Lung (tissue), 12 donors: ENCODE data around the gene TULP4. TPM values are rescaled to one million over a fixed set of nuclear protein-coding genes. Genes with fewer than 3 reads are reported as not detected.

Source experiments
- ATAC-seq: fragments of 200-7000 bp; cut with Tn5 transposase; one replicate; pipeline ENCODE4 v1.9.1; 2020; ENCODE audit warnings: moderate number of reproducible peaks; ENCODE audit not compliant: insufficient read depth, low FRiP score
- DNase-seq, 3 donors: peaks; one replicate each; pipeline ENCODE4 v3.0.0-alpha.2; 2013 to 2017
- H3K27ac ChIP-seq, 2 donors: one replicate each; pipeline ENCODE4 v1.5.1; 2013; ENCODE audit warnings: mild to moderate bottlenecking in 2 of 2, moderate library complexity in 2 of 2, control low read depth in 1 of 2, inconsistent platforms in 1 of 2, low read depth in 1 of 2, low read length in 1 of 2
- H3K27me3 ChIP-seq, 3 donors: one replicate each; pipeline ENCODE4 v1.5.1; 2013; ENCODE audit warnings: low read length in 2 of 3; ENCODE audit not compliant: control insufficient read depth in 3 of 3, insufficient read depth in 3 of 3
- H3K36me3 ChIP-seq, 4 donors: one replicate each; pipeline ENCODE4 v1.5.1; 2013; ENCODE audit warnings: low read length in 4 of 4, mild to moderate bottlenecking in 1 of 4, moderate library complexity in 1 of 4; ENCODE audit not compliant: control insufficient read depth in 4 of 4, insufficient read depth in 4 of 4
- H3K4me1 ChIP-seq, 5 donors: one replicate each; pipeline ENCODE4 v1.5.1; 2013; ENCODE audit warnings: low read length in 5 of 5, mild to moderate bottlenecking in 2 of 5, moderate library complexity in 1 of 5; ENCODE audit not compliant: control insufficient read depth in 5 of 5, insufficient read depth in 5 of 5
- H3K4me3 ChIP-seq: one replicate; pipeline ENCODE4 v1.5.1; 2013; ENCODE audit warnings: mild to moderate bottlenecking, control low read depth, moderate library complexity
- H3K9ac ChIP-seq, 2 donors: one replicate each; pipeline ENCODE4 v1.5.1; 2013; ENCODE audit warnings: low read length in 2 of 2, control low read depth in 1 of 2; ENCODE audit not compliant: insufficient read depth in 1 of 2
- H3K9me3 ChIP-seq, 4 donors: one replicate each; pipeline ENCODE4 v1.5.1; 2013; ENCODE audit warnings: low read length in 3 of 4, mild to moderate bottlenecking in 1 of 4, moderate library complexity in 1 of 4; ENCODE audit not compliant: control insufficient read depth in 4 of 4, insufficient read depth in 3 of 4
- CTCF ChIP-seq: IDR thresholded peaks from 2 replicates; pipeline ENCODE4 v1.5.1; 2012; ENCODE audit warnings: mild to moderate bottlenecking; ENCODE audit errors: control extremely low read depth, extremely low read depth
- WGBS, 2 donors: extraction: QIAGEN DNeasy Blood & Tissue Kit; methylation state at CpG; one replicate each; pipeline ENCODE4 v1.1.7; 2013; 5-methylcytosine and 5-hydroxymethylcytosine counted together
- polyA plus RNA-seq, 2 donors: library from polyadenylated mRNA; stranded (reverse); fragments of 200-250 nt; gene quantifications; one replicate each; pipeline ENCODE4 v1.2.1, GENCODE V29; 2013
- total RNA-seq, 2 donors: library from RNA; depleted of rRNA in 1 of 2; stranded (reverse); fragments of >200 nt in 1 of 2; gene quantifications; one replicate each; pipeline ENCODE4 v1.2.1, GENCODE V29; 2014 to 2021
- donor health status: control.
- donor health status: control.
- donor health status: Bipolar disorder and iron deficiency.
- donor health status: healthy.
- donor health status: DM: yes; HTN: yes; CAD: no.

Gene TULP4
- total and polyA plus RNA-seq, 4 donors, result 4.5 to 147 (median 39.2) TPM

GRCh38 chr6:158322724-158323560, 10.7 kb downstream of the TULP4 start:
- H3K4me1 ChIP-seq, result peaks cover 0 to 13% (median 0%) of the 10 kb centered on the region in 5 donors
- no peak for TF ChIP-seq CTCF
- DNase-seq (no peak), ATAC-seq (peak; percentile 56)
- no peaks in the 10 kb centered on the region for H3K27me3 ChIP-seq
- 69 to 70% methylated on average over 11 of the region's 11 CpGs for WGBS, 2 donors
- no peaks in the 10 kb centered on the region for H3K36me3 ChIP-seq
- no peak overlapping the region for H3K9ac ChIP-seq
- H3K27ac ChIP-seq, result no peak overlapping the region
- H3K4me3 ChIP-seq, result no peak overlapping the region
- H3K9me3 ChIP-seq, result no peaks in the 10 kb centered on the region

DNA sequence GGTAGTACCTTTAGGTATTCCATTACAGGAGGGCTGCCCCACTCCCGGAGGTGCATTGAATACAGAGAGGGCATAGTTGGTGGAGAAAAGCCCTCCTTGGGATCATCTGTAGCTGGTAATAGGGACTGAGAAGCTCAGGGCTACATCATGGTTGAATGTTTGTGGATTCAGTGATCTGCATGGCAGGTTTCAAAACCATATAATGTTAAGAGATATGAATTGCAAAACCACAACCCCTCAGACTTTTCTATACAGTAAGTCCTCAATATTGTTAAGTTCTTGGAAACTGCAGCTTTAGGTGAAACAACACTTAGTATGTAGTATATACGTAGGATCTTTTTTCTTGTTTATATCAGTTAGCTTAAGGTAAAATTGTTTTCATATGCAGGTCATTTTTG, 11.3 kb downstream of the TULP4 start:
- DNase-seq, result no peak
- 85 to 87% methylated on average over 2 of the region's 2 CpGs for WGBS, 2 donors
- TF ChIP-seq CTCF, result no peak
- Histone ChIP-seq H3K9me3 (no peaks in the 10 kb centered on the region), H3K27ac (no peak overlapping the region), H3K27me3 (no peaks in the 10 kb centered on the region), H3K4me1 (peaks cover 0 to 13% (median 0%) of the 10 kb centered on the region in 5 donors), H3K9ac (no peak overlapping the region), H3K4me3 (no peak overlapping the region), H3K36me3 (no peaks in the 10 kb centered on the region)
- no peak for ATAC-seq

GRCh38 chr6:158324136-158324535, 11.9 kb downstream of the TULP4 start:
- H3K9ac ChIP-seq, result no peak overlapping the region
- H3K4me3 ChIP-seq, result no peak overlapping the region
- H3K4me1 ChIP-seq, result peaks cover 0 to 13% (median 0%) of the 10 kb centered on the region in 5 donors
- no peaks in the 10 kb centered on the region for H3K36me3 ChIP-seq
- no peak for DNase-seq
- H3K9me3 ChIP-seq, result no peaks in the 10 kb centered on the region
- no peaks in the 10 kb centered on the region for H3K27me3 ChIP-seq
- WGBS, 2 donors, result 80 to 92% methylated on average over 5 of the region's 5 CpGs
- no peak overlapping the region for H3K27ac ChIP-seq
- no peak for ATAC-seq
- TF ChIP-seq CTCF, result no peak
